HL-60 (cell line): ENCODE measurements around the gene CKAP5.

ENCODE experiments used
- DNase-seq, 2 experiments: peaks; one replicate each; pipeline ENCODE4 v3.0.0-alpha.2; 2010 to 2020; ENCODE audit warnings: low read depth in 1 of 2, low spot score in 1 of 2
- H3K27ac ChIP-seq: fragments of 250-450 bp; sonication (Bioruptor Pico); replicated peaks from 2 replicates; pipeline ENCODE4 v1.5.1; 2020; ENCODE audit warnings: mild to moderate bottlenecking, moderate library complexity
- H3K27me3 ChIP-seq: fragments of 250-450 bp; sonication (Bioruptor Pico); 2 replicates; pipeline ENCODE4 v1.5.1; 2021; ENCODE audit warnings: mild to moderate bottlenecking, moderate library complexity; ENCODE audit not compliant: insufficient read depth, poor library complexity, severe bottlenecking
- H3K4me3 ChIP-seq: replicated peaks from 2 replicates; pipeline ENCODE4 v1.5.1; 2011; ENCODE audit warnings: mild to moderate bottlenecking, control low read depth, low read length; ENCODE audit not compliant: insufficient read depth
- CTCF ChIP-seq: IDR thresholded peaks from one replicate; pipeline ENCODE4 v1.5.1; 2011; ENCODE audit warnings: low read length, control low read depth, inconsistent platforms; ENCODE audit not compliant: insufficient read depth
- GABPA ChIP-seq: IDR thresholded peaks from 2 replicates; pipeline ENCODE4 v1.6.1; 2012; ENCODE audit warnings: low read depth
- POLR2AphosphoS5 ChIP-seq: IDR thresholded peaks from 2 replicates; pipeline ENCODE4 v1.6.1; 2012; ENCODE audit warnings: low read depth
- REST ChIP-seq: IDR thresholded peaks from 2 replicates; pipeline ENCODE4 v1.6.1; 2012; ENCODE audit warnings: low read depth; ENCODE audit not compliant: insufficient replicate concordance
- SPI1 ChIP-seq: IDR thresholded peaks from 2 replicates; pipeline ENCODE4 v1.6.1; 2012; ENCODE audit warnings: low read depth, mild to moderate bottlenecking, borderline replicate concordance

Gene CKAP5

DNA sequence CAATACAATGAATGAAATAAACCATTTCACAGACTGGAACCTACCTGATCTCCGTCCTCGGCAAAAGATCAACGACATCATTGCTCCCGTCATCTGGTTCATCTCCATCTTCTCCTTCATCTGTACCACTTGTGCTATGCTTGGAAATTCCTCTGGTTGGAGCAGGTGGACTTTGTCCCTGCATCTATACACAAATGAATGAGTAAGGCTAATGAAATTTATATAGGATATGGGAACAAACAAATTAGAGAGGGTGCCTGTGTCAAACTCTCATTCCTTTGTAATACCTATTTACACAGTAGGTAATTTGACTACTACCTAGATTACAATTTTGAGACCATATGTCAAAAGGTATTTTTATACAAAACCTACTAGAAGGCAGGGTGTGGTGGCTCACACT, 67.7 kb downstream of the CKAP5 start:
- no peak overlapping the region for H3K4me3 ChIP-seq
- H3K27me3 ChIP-seq: no peaks in the 10 kb centered on the region
- no peak overlapping the region for H3K27ac ChIP-seq
- no peak for DNase-seq
- no peak for TF ChIP-seq GABPA
- TF ChIP-seq REST: no peak
- TF ChIP-seq POLR2AphosphoS5: no peak
- no peak for TF ChIP-seq SPI1
- no peak for TF ChIP-seq CTCF

DNA sequence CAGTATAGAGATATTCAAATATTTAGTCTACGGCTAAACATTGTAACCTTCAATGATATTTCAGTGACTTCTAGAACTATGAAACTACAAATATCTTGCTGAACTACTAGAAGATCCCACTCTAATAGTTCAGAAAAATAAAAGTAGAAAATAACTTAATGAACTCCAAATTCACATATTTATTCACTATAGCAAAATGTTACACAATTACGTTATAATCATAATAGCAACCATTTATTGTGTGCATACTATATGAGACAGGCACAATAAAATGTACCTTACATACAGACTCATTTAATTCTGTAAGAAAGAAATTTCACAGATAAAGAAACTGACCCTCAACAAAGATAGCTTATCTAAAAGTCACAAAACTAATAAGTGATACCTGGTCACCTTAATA, 69.2 kb downstream of the CKAP5 start:
- H3K27ac ChIP-seq: no peak overlapping the region
- DNase-seq: no peak

GRCh38 chr11:46769636-46770221, 76.4 kb downstream of the CKAP5 start:
- TF ChIP-seq CTCF: no peak
- TF ChIP-seq SPI1: no peak
- TF ChIP-seq GABPA: no peak
- TF ChIP-seq REST: no peak
- TF ChIP-seq POLR2AphosphoS5: no peak
- Histone ChIP-seq H3K27me3 (no peaks in the 10 kb centered on the region), H3K4me3 (no peak overlapping the region), H3K27ac (no peak overlapping the region)
- no peak for DNase-seq

More for the DNA sequence above, 69.2 kb downstream of the CKAP5 start:
- no peak for TF ChIP-seq SPI1
- H3K4me3 ChIP-seq: no peak overlapping the region
- no peaks in the 10 kb centered on the region for H3K27me3 ChIP-seq

DNA sequence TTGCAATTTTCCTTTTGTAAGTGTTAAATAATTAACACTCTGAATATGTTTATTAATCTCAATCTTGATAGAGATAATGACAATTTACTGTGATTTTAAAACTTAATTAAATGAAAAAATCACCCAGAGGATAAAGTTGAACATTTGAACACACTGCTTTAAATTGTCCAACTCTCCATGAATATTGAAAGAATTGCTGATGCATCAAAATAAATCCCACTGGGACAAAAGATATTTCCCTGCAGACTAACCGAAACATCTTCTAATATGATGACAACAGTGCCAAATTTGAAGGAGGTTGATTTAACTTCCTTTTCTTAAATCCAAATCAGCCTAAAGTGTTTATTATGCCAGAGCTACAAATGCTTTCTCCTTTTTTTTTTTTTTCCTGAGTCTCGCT, 79.4 kb downstream of the CKAP5 start:
- H3K27ac ChIP-seq: no peak overlapping the region
- TF ChIP-seq REST: no peak

More for the DNA sequence above, 79.4 kb downstream of the CKAP5 start:
- no peaks in the 10 kb centered on the region for H3K27me3 ChIP-seq
- no peak for DNase-seq
- H3K4me3 ChIP-seq: no peak overlapping the region
